Measurements from ENCODE around the gene TBC1D1.

- TF ChIP-seq CTCF (IDR thresholded peaks at IDR 0.05), result no peak
- TF ChIP-seq POLR2A (IDR thresholded peaks at IDR 0.05), result no peak
These were observed 94.9 kb downstream of the TBC1D1 start for GRCh38 chr4:37985730-37986275.
